A673 (cell line): ENCODE results near the gene PRKAR2B. TPM values are rescaled to one million over a fixed set of nuclear protein-coding genes. Genes with fewer than 3 reads are reported as not detected.

ENCODE experiments used
- BruUV-seq: library from RNA; stranded (reverse); fragments of 400-500 nt; replicated peaks from 2 replicates; lab custom pipeline; 2021; lab: Mats Ljungman, UMichigan
- CTCF ChIA-PET: fragments of 300-600 bp; sonication (Branson Sonifier 250); formaldehyde crosslinking; loops from one replicate; lab custom pipeline; 2022; ENCODE audit warnings: antibody characterized with exemption; lab: Charles Lee
- POLR2A ChIA-PET: fragments of 300-600 bp; sonication (Branson Sonifier 250); formaldehyde crosslinking; loops from one replicate; lab custom pipeline; 2022; ENCODE audit warnings: antibody characterized with exemption; ENCODE audit not compliant: low non-redundant PET; lab: Charles Lee
- DNase-seq: peaks from one replicate; pipeline ENCODE4 v3.0.0-alpha.2; 2015; ENCODE audit warnings: low spot score
- H3K27ac ChIP-seq: fragments of 200-600 bp; sonication (generic); 2 replicates; pipeline ENCODE4 v1.5.1; 2016; ENCODE audit warnings: mixed run types, low read depth, mild to moderate bottlenecking, mixed read lengths, antibody characterized with exemption, low read length; ENCODE audit not compliant: poor library complexity, severe bottlenecking
- H3K27me3 ChIP-seq: fragments of 200-600 bp; sonication (generic); replicated peaks from 2 replicates; pipeline ENCODE4 v1.6.1; 2017; ENCODE audit warnings: mixed run types, low read depth, mild to moderate bottlenecking, mixed read lengths, antibody characterized with exemption, low read length; ENCODE audit not compliant: insufficient read depth, poor library complexity
- H3K36me3 ChIP-seq: fragments of 200-600 bp; sonication (generic); 2 replicates; pipeline ENCODE4 v1.6.1; 2016; ENCODE audit warnings: mixed run types, mild to moderate bottlenecking, mixed read lengths, antibody characterized with exemption, low read length; ENCODE audit not compliant: insufficient read depth, poor library complexity, severe bottlenecking
- H3K4me1 ChIP-seq: fragments of 200-600 bp; sonication (generic); 2 replicates; pipeline ENCODE4 v1.6.1; 2017; ENCODE audit warnings: mixed run types, mild to moderate bottlenecking, mixed read lengths, antibody characterized with exemption, low read length; ENCODE audit not compliant: insufficient read depth, poor library complexity, severe bottlenecking
- H3K4me3 ChIP-seq: fragments of 200-600 bp; sonication (generic); 2 replicates; pipeline ENCODE4 v1.5.1; 2016; ENCODE audit warnings: low read depth, mixed run types, mild to moderate bottlenecking, mixed read lengths, low read length; ENCODE audit not compliant: poor library complexity, severe bottlenecking
- H3K9me3 ChIP-seq: fragments of 200-600 bp; sonication (generic); 2 replicates; pipeline ENCODE4 v1.6.1; 2016; ENCODE audit warnings: mixed run types, low read depth, mild to moderate bottlenecking, mixed read lengths, antibody characterized with exemption, low read length; ENCODE audit not compliant: poor library complexity, severe bottlenecking
- EZH2 ChIP-seq: fragments of 200-600 bp; sonication (generic); IDR thresholded peaks from 2 replicates; pipeline ENCODE4 v1.6.1; 2017; ENCODE audit warnings: borderline replicate concordance, low read depth, mild to moderate bottlenecking, mixed read lengths, antibody characterized with exemption, low read length; ENCODE audit not compliant: poor library complexity, severe bottlenecking
- intact Hi-C: fragments of 100-400 bp; cut with micrococcal nuclease; formaldehyde crosslinking; loops from one replicate; pipeline ENCODE4 v1.10.0; 2022; ENCODE audit not compliant: unreplicated experiment
- total RNA-seq: library from RNA; stranded (reverse); gene quantifications from 2 replicates; pipeline ENCODE4 v1.2.3, GENCODE V29; 2021
- TF ChIP-seq, protein P1 (sequence below): fragments of 300-800, 200-600 bp; sonication (generic); conservative IDR thresholded peaks from 2 replicates; pipeline ENCODE4 v1.5.1; 2017; ENCODE audit warnings: low read depth, mild to moderate bottlenecking, antibody characterized with exemption, low read length, moderate library complexity, mixed read lengths

Gene PRKAR2B
- total RNA-seq, 1 experiment from 2014 or later = 4.8 TPM

DNA sequence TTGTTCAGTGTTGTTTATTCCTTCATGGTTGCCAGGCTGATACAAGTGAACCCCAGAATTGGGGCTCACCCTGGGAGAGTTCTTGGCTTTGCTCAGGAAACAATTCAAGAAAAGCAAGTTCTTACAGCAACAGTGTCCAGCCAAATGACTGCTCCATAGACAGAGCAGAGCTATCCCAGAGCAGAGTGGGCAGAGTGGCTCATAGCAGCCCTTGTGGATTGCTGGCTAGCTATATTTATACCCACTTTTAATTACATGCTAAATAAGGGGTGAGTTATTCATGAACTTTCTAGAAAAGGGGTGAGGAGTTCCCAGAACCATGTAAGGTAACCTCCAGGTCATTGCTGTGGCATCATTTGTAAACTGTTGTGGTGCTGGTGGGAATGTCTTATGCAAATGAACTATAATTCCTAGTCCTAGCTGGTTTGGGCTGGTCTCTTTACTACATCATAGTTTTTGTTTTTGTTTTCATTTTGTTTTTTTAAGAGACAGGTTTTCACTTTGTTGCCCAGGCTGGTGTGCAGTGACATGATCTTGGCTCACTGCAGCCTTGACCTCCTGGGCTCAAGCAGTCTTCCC lies 64.4 kb downstream of the PRKAR2B start:
- POLR2A ChIA-PET = no interaction called here
- H3K4me3 ChIP-seq = no peak overlapping the region
- no peaks in the 10 kb centered on the region for H3K4me1 ChIP-seq
- no peaks in the 10 kb centered on the region for H3K9me3 ChIP-seq
- intact Hi-C loops = no loop called here
- no peak for DNase-seq
- H3K27ac ChIP-seq = no peak overlapping the region
- no peaks in the 10 kb centered on the region for H3K27me3 ChIP-seq
- TF ChIP-seq, protein P1, sequence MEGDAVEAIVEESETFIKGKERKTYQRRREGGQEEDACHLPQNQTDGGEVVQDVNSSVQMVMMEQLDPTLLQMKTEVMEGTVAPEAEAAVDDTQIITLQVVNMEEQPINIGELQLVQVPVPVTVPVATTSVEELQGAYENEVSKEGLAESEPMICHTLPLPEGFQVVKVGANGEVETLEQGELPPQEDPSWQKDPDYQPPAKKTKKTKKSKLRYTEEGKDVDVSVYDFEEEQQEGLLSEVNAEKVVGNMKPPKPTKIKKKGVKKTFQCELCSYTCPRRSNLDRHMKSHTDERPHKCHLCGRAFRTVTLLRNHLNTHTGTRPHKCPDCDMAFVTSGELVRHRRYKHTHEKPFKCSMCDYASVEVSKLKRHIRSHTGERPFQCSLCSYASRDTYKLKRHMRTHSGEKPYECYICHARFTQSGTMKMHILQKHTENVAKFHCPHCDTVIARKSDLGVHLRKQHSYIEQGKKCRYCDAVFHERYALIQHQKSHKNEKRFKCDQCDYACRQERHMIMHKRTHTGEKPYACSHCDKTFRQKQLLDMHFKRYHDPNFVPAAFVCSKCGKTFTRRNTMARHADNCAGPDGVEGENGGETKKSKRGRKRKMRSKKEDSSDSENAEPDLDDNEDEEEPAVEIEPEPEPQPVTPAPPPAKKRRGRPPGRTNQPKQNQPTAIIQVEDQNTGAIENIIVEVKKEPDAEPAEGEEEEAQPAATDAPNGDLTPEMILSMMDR = no peak
- no peak for TF ChIP-seq EZH2
- no TSS peak for BruUV-seq
- H3K36me3 ChIP-seq = no peaks in the 10 kb centered on the region
- CTCF ChIA-PET = no interaction called here

DNA sequence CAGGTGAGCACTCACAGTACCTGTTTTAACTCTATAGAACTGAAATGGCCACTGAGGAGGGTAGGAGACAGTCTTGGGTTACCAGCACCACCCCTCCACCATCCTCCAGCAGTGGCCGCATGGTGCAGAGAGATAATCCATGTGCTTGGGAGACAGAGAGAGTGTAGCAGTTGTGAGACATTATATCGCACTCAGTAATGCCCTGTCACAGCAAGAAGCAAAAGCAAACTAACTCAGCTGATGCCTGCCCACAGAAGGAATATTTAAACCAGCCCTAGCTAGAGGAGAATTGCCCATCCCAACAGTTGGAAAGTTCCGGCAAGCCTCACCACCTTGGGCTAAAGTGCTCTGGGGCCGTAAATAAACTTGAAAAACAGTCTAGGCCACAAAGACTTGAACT lies 65.5 kb downstream of the PRKAR2B start:
- no peaks in the 10 kb centered on the region for H3K36me3 ChIP-seq
- H3K4me1 ChIP-seq = no peaks in the 10 kb centered on the region
- CTCF ChIA-PET = no interaction called here
- intact Hi-C loops = no loop called here
- no peak for DNase-seq
- H3K9me3 ChIP-seq = no peaks in the 10 kb centered on the region
- no peak overlapping the region for H3K4me3 ChIP-seq
- no peaks in the 10 kb centered on the region for H3K27me3 ChIP-seq
- H3K27ac ChIP-seq = no peak overlapping the region
- no peak for TF ChIP-seq EZH2
- TF ChIP-seq, protein P1 = no peak
- no TSS peak for BruUV-seq
- POLR2A ChIA-PET = no interaction called here

DNA sequence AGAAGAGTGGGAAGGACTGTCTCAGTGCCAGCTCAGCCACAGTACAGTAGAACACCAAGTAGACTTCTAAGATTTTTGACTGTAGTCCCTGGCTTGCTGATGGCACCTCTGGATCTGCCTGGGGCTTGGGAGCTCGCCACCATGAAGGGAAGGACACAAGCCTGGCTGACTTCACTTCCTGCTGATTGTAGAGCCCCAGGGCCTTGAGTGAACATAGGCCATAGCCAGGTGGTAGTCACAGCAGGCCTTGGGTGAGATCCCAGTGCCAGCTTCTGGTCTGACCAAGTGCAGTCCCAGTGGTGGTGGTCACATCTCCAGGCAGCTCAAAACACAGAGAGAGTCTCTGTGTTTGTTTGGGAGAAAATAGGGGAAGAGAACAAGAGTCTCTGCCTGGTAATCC lies 66.7 kb downstream of the PRKAR2B start:
- no peak for TF ChIP-seq EZH2
- TF ChIP-seq, protein P1 = no peak
- ChIA-PET CTCF (no interaction called here), POLR2A (no interaction called here)
- Histone ChIP-seq H3K27ac (no peak overlapping the region), H3K36me3 (no peaks in the 10 kb centered on the region), H3K4me3 (no peak overlapping the region), H3K4me1 (no peaks in the 10 kb centered on the region), H3K9me3 (no peaks in the 10 kb centered on the region), H3K27me3 (no peaks in the 10 kb centered on the region)
- intact Hi-C loops = no loop called here
- no TSS peak for BruUV-seq
- no peak for DNase-seq
